Activated T-cell treated with anti-CD3 and anti-CD28 coated beads, Interleukin-2, amount 50 U/mL, for 72 hours (primary cell): ENCODE results near the gene CDRT15. TPM values are rescaled to one million over a fixed set of nuclear protein-coding genes. Genes with fewer than 3 reads are reported as not detected.

Experiments used
- ATAC-seq, 2 donors: fragments of 150-1000 bp; cut with Tn5 transposase; replicated peaks in 1 of 2; 2 replicates each; pipeline ENCODE4 v1.10.0; 2021; ENCODE audit warnings: moderate library complexity in 2 of 2, mild to moderate bottlenecking in 1 of 2
- DNase-seq, 2 donors: peaks; one replicate each; pipeline ENCODE4 v3.0.0; 2021 to 2022; ENCODE audit warnings: mixed read lengths in 1 of 2
- H3K27ac Mint-ChIP-seq: one replicate; pipeline ENCODE4 v1.8.0; 2022; ENCODE audit warnings: mild to moderate bottlenecking, moderate library complexity, mixed read lengths
- H3K27me3 Mint-ChIP-seq: one replicate; pipeline ENCODE4 v1.8.0; 2022; ENCODE audit warnings: low read depth, mixed read lengths
- H3K36me3 Mint-ChIP-seq, 2 donors: one replicate each; pipeline ENCODE4 v1.8.0; 2022; ENCODE audit warnings: mixed read lengths in 2 of 2, mild to moderate bottlenecking in 1 of 2; ENCODE audit not compliant: insufficient read depth in 2 of 2
- H3K4me1 Mint-ChIP-seq: one replicate; pipeline ENCODE4 v1.8.0; 2022; ENCODE audit warnings: low read depth, mixed read lengths
- H3K4me3 Mint-ChIP-seq, 2 donors: one replicate each; pipeline ENCODE4 v1.8.0; 2022; ENCODE audit warnings: mild to moderate bottlenecking in 2 of 2, mixed read lengths in 2 of 2, moderate library complexity in 2 of 2
- H3K9me3 Mint-ChIP-seq, 2 donors: one replicate each; pipeline ENCODE4 v1.8.0; 2022; ENCODE audit warnings: mixed read lengths in 2 of 2
- total RNA-seq, 2 donors: library from RNA; stranded (reverse); gene quantifications; one replicate each; pipeline ENCODE4 v1.2.3, GENCODE V29; 2022

Gene CDRT15
- total RNA-seq, 2 donors from 2014 or later: not detected

DNA sequence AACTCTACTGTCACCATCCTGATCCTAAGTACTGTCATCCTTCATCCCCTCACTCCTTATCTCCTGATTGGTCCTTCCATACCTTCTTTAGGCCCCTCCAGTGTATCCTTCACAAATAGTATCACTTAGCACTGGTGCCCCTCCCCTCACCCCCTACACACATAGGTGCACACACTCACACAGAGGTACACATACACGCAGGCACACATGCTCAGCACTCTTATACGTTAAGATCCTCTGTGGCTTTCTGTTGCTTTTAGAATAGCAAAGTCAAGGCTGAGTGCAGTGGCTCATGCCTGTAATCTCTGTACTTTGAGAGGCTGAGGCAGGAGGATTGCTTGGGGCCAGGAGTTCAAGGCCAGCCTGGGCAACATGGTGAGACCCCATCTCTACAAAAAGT lies 32.1 kb downstream of the CDRT15 start:
- H3K4me1 Mint-ChIP-seq: peaks cover 88% of the 10 kb centered on the region
- H3K9me3 Mint-ChIP-seq: no peaks in the 10 kb centered on the region
- DNase-seq (no peak), ATAC-seq (no peak)
- H3K36me3 Mint-ChIP-seq: peaks cover 6 to 8% of the 10 kb centered on the region in 2 donors
- H3K27ac Mint-ChIP-seq: peak overlapping the region; percentile 61
- H3K27me3 Mint-ChIP-seq: no peaks in the 10 kb centered on the region
- peak overlapping the region; percentile 65 to 69 for H3K4me3 Mint-ChIP-seq

DNA sequence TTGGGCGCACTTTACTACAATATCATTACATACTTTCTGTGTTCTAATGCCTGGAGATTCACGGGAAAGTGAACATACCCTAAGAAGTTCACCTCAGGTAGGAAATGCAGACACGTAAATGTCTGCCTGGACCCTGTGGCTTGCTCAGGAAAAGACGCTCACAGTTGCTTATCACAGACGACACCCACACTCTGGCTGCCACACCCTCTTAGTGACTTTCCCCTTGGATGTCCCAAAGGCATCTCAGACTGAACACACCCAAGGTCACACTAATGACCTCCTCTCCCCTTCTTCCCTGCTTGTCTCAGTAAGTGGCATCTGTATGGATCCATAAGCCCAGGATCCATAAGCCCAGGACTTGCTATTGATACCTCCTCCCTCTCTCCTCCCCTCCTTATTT lies 32.6 kb downstream of the CDRT15 start:
- no peaks in the 10 kb centered on the region for H3K27me3 Mint-ChIP-seq

DNA sequence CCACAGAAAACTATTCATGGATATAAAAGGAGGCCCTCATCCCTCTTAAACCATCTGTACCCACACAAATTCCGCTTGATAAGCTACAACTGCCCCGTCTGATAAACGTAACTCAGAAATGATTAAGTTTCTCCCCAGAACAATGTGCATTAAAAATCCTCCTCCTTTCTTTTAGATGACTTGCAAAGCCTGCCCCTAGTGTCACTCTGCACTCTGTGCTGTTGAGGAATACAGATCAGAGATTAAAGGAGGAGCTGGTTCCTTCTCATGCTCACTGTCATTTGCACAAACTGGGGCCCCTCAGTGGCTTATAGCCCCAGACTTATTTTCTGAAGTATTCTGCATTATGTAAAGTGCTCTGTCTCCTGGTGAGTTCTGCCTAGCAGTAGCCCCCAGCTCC lies 33.3 kb downstream of the CDRT15 start:
- peak; percentile 33 to 43 for ATAC-seq
- Mint-ChIP-seq H3K4me1 (peaks cover 92% of the 10 kb centered on the region), H3K36me3 (peaks cover 8 to 12% of the 10 kb centered on the region in 2 donors), H3K4me3 (peak overlapping the region; percentile 34 to 69), H3K27ac (peak overlapping the region; percentile 22), H3K9me3 (no peaks in the 10 kb centered on the region), H3K27me3 (no peaks in the 10 kb centered on the region)
- DNase-seq: peak in 1 of 2 donors; percentile 46

More for the DNA sequence above, 32.6 kb downstream of the CDRT15 start:
- H3K9me3 Mint-ChIP-seq: no peaks in the 10 kb centered on the region
- peaks cover 8 to 9% of the 10 kb centered on the region in 2 donors for H3K36me3 Mint-ChIP-seq
- peak overlapping the region; percentile 61 for H3K27ac Mint-ChIP-seq
- ATAC-seq (no peak), DNase-seq (no peak)
- peaks cover 89% of the 10 kb centered on the region for H3K4me1 Mint-ChIP-seq
- H3K4me3 Mint-ChIP-seq: peak overlapping the region; percentile 65 to 69

DNA sequence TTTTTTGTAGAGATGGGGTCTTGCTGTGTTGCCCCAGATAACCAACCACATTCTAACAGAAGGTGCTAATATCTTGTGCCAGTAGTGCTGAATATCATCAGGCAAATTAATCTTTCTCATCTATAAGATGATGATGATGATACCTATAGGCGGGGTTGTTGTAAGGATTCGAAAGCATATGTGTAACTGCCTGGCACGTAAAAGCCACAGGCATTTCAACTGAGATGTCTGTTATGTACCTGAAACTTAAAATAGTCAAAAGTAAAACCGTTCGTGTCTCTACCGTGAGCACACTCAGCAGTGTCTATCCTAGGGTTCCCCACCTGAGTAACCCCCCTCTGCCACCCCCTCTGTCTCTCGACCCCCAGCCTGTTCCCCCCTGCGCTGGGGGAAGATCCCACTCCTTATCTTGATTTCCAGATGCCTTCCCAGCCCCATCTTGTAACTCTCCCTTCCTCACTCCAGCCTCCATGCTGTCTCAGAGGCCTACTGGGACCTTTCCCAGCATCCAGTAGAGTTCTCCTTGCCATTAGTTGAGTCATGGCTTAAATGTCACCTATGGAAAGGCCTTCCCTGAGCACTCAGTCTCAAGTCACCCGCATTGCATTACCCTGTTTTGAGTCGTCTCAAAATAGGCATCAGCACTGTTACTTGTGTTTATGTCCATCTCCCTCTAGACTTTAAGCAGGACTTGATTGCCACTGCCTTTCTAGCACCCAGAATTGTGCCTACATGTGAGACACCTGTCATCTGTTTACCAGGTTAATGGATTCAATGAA lies 34.1 kb downstream of the CDRT15 start:
- peaks cover 8 to 12% of the 10 kb centered on the region in 2 donors for H3K36me3 Mint-ChIP-seq
- H3K27me3 Mint-ChIP-seq: no peaks in the 10 kb centered on the region
- H3K9me3 Mint-ChIP-seq: no peaks in the 10 kb centered on the region
- H3K27ac Mint-ChIP-seq: peak overlapping the region; percentile 98
- peak in 1 of 2 donors; percentile 29 for DNase-seq
- H3K4me1 Mint-ChIP-seq: peaks cover 95% of the 10 kb centered on the region
- H3K4me3 Mint-ChIP-seq: peak overlapping the region; percentile 76 to 80
- ATAC-seq: peak; percentile 22 to 36

DNA sequence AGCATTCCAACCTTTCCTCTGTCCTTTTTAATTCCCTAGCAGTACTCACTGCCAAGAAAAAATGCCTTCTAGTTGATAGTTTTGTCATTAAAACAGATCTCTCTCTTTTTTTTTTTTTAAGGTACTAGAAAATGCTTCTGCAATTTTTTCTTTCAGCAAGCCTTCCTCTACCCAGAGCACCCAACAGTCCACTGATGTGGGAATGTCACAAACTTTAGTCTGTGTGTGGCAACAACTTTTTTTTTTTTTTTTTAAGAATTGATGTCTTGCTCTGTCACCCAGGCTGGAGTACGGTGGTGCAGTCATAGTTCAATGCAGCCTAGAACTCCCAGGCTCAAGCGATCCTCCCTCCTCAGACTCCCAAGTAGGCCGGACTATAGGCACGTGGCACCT lies 34.7 kb downstream of the CDRT15 start:
- Mint-ChIP-seq H3K27ac (peak overlapping the region; percentile 98), H3K27me3 (no peaks in the 10 kb centered on the region), H3K4me1 (peaks cover 95% of the 10 kb centered on the region), H3K9me3 (no peaks in the 10 kb centered on the region), H3K36me3 (peaks cover 5 to 9% of the 10 kb centered on the region in 2 donors), H3K4me3 (peak overlapping the region; percentile 76 to 80)
- DNase-seq (no peak), ATAC-seq (no peak)

DNA sequence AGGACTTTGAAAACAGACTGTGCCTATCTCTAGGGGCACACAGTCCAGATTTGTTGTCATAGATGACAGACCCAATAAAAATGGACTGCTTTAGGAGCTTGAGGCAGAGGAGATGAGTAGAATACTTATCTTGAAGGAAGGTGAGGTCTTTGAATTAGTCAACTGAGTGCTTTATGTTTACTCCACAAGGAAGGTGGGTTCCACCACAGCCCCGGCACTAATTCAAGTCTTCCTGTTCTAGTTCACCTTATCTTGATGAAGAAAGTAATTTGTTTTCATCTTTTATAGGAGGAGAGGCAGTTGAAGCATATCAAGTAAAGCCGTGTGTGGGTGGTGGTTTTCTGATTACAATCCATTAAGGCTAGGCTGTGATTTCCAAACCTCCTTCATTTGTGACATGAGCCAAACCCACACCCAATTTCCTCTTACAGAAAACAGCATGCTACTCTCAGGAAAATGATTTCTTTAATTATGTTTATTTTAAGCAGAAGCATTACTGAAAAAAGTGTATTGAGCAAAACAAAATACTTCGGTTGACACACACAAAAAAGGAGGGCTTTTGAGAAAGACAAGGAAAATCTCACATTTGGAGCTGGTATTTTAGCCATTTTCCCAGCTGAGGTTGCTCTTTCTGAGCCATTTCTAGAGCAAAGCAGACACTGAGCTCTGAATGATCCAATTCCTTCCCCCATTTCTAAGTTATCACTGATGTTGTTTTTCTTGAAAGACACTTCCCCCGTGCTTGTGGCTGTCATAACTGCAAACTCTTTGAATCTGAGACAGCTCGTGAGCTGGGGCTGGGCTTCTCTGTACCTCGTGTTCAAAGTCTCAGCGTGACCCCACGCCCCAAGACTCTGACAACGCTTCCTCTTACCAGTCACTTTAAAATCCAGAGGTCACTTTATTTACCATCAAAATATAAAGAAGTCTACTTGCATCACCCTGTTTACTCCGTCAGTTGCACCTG lies 35.4 kb downstream of the CDRT15 start:
- ATAC-seq (peak; percentile 58 to 60), DNase-seq (peak; percentile 69 to 75)
- Mint-ChIP-seq H3K36me3 (peaks cover 5 to 9% of the 10 kb centered on the region in 2 donors), H3K4me1 (peaks cover 99% of the 10 kb centered on the region), H3K27ac (peak overlapping the region; percentile 98), H3K9me3 (no peaks in the 10 kb centered on the region), H3K4me3 (peak overlapping the region; percentile 76 to 80), H3K27me3 (no peaks in the 10 kb centered on the region)

DNA sequence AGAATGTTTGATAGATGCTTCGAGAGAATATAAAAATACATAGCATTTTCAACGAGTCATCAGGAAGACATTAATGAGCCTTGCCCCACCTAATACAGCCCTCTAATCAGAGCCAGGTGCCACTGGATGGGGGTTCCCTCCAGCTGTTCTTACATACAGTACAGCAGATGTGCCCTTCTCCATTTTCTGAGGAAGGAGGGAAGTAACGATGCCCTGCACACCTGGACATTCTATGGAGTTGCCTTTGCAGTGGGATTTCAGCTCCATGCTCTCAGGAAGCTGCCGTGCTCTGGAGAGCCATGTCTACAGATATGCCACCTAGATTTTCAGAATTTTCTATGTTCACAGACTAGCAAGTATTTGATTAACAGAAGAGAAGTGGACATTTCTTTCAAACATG lies 36.3 kb downstream of the CDRT15 start:
- Mint-ChIP-seq H3K4me3 (peak overlapping the region; percentile 76 to 80), H3K36me3 (peaks cover 6 to 9% of the 10 kb centered on the region in 2 donors), H3K4me1 (peaks cover 99% of the 10 kb centered on the region), H3K27me3 (no peaks in the 10 kb centered on the region), H3K9me3 (no peaks in the 10 kb centered on the region), H3K27ac (peak overlapping the region; percentile 98)
- DNase-seq (no peak), ATAC-seq (no peak)

DNA sequence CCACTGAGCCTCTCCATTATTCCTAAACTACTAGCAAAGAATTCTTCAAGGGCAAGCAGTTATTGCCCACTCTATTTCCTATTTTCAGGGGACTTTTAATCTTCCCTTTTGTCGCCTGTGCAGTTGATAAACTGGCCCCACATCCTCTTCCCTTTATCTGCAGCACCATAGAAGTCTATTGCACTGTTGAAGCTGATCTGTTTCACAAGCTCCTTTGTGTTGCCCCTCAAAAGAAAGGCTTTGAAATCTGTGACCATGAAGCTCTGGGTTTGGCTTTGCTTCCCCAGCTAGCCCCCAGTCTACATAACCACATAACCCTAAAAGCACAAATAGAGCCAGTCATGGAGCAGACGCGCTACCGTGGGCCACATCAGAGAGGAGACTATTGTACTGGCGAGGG lies 37.1 kb downstream of the CDRT15 start:
- Mint-ChIP-seq H3K27ac (no peak overlapping the region), H3K4me3 (peak overlapping the region; percentile 57 to 90)
- no peak for DNase-seq

DNA sequence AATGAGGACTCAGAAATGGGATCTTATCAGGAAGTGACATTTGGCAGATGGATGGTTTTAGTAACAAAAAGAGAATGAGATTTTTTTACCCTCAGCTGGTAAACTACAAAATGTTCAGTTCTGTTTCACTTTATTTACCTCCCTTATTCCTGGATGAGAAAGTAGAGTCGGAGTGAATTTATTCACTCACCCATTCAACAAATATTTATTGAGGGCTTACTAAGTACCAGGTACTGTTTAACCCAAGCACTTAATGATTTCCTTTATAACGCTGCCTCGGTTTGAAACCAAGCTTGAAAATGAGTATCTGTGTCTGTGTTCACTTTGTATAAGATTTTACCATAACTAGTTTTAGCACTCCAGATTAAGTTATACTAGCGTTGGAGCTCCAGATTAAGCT lies 38.1 kb downstream of the CDRT15 start:
- ATAC-seq: no peak
- Mint-ChIP-seq H3K36me3 (peaks cover 1 to 9% of the 10 kb centered on the region in 2 donors), H3K4me1 (peaks cover 94% of the 10 kb centered on the region), H3K27ac (peak overlapping the region; percentile 59), H3K9me3 (no peaks in the 10 kb centered on the region), H3K27me3 (no peaks in the 10 kb centered on the region), H3K4me3 (peak overlapping the region; percentile 57 to 90)
- no peak for DNase-seq

More for the DNA sequence above, 37.1 kb downstream of the CDRT15 start:
- Mint-ChIP-seq H3K27me3 (no peaks in the 10 kb centered on the region), H3K9me3 (no peaks in the 10 kb centered on the region), H3K36me3 (peaks cover 5 to 9% of the 10 kb centered on the region in 2 donors), H3K4me1 (peaks cover 99% of the 10 kb centered on the region)
- no peak for ATAC-seq

DNA sequence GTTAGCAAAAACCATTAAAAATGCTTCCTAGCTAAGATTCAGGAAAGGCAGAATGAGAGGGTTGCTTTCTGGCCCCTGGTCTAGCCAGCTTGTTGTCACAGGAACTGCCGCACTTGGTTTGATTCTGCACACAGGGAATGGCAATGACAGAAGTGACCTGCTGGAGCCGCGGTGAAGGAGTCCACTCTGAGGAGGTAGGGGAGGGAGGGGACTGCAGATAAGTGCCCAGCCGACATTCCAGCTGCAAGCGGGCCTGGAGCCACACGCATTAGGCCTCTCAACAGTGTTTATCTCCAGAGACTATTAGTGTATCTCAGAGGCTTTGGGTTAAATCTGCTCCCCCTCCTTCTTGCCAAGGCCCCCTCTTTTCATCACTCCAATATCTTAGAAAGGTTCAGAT lies 38.6 kb downstream of the CDRT15 start:
- peaks cover 92% of the 10 kb centered on the region for H3K4me1 Mint-ChIP-seq
- H3K27ac Mint-ChIP-seq: peak overlapping the region; percentile 59
- H3K27me3 Mint-ChIP-seq: no peaks in the 10 kb centered on the region
- H3K9me3 Mint-ChIP-seq: no peaks in the 10 kb centered on the region
- H3K36me3 Mint-ChIP-seq: peaks cover 1 to 9% of the 10 kb centered on the region in 2 donors
- no peak for DNase-seq
- ATAC-seq: no peak
- peak overlapping the region; percentile 57 to 90 for H3K4me3 Mint-ChIP-seq

DNA sequence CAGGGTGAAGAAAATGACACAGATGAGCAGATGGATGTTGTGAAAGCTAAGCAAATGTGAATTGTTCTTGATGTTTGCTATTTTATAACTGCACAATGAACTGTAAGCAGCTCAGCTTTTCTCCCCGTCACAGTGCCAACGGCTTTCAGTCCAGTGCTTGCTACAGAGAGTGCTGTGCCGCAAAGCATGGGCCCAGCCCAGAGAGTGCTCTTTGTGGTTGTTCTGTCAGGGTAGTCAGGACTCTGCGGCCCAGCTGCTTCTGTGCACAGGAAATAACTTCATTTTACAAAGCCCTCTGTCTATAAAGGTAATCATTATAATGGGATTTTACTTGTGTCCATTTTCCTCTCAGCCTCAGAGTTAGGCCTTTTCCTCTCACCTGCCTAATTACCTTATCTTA lies 39.1 kb downstream of the CDRT15 start:
- Mint-ChIP-seq H3K36me3 (peaks cover 1 to 9% of the 10 kb centered on the region in 2 donors), H3K27ac (peak overlapping the region; percentile 85), H3K9me3 (no peaks in the 10 kb centered on the region), H3K27me3 (no peaks in the 10 kb centered on the region), H3K4me1 (peaks cover 91% of the 10 kb centered on the region), H3K4me3 (peak overlapping the region; percentile 57 to 90)
- peak; percentile 76 to 82 for DNase-seq
- ATAC-seq: peak; percentile 62 to 74

DNA sequence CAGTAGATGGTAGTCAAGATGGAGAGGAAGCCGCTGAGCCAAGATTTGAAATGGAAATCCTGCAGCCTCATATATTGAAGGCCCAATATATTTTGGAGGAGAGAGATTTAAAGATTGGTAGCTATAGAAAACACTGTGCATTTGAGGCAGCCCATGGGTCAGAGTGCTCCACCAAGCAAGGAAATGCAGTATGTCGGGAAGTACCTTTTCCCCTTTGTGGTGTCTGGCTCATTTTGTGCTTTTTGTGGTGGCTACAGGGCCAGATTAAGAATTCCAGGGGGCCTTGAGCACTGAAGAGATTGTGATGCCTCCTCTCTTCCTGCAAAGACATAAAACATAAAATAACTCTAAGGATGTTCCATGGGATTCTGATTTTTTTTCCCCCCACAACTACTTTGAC lies 39.6 kb downstream of the CDRT15 start:
- peaks cover 91% of the 10 kb centered on the region for H3K4me1 Mint-ChIP-seq
- H3K36me3 Mint-ChIP-seq: peaks cover 3 to 9% of the 10 kb centered on the region in 2 donors
- H3K9me3 Mint-ChIP-seq: no peaks in the 10 kb centered on the region
- H3K4me3 Mint-ChIP-seq: peak overlapping the region; percentile 57 to 90
- DNase-seq (no peak), ATAC-seq (peak; percentile 6 to 8)
- H3K27ac Mint-ChIP-seq: peak overlapping the region; percentile 85
- no peaks in the 10 kb centered on the region for H3K27me3 Mint-ChIP-seq
